ENCODE data around the gene TOGARAM2. TPM values are rescaled to one million over a fixed set of nuclear protein-coding genes. Genes with fewer than 3 reads are reported as not detected.

Gene TOGARAM2
- total and polyA plus RNA-seq, 2 of the 8 experiments (the other 6 are each of a cell fraction or from before 2014, with no cell fraction given): 0.42 to 1.4 TPM

DNA sequence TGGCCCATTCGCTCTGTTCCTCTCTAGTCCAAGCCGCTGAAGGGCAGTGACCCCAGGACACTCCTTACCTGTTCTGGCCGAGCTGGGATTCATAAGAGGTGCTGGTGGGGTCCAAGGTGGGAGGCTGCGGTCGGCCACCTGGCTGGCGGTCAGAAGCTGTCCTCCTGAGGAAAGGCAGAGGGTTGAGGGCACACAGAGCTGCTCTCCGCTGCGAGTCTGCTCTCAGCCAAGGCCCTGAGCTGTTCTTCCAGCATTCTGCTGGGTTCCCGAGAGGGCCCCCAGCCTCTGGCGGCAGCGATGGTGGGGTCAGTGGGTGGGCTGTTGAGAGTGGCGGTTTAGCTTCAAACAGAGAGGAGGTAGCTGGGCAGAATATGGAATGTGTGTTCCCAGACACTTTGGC, 89.4 kb downstream of the TOGARAM2 start (continued):
- TF ChIP-seq CBX8 (IDR thresholded peaks at IDR 0.05; ENCODE audit: borderline replicate concordance, low read depth, low read length) (no peak), BCL11A (IDR thresholded peaks at IDR 0.05; ENCODE audit: low read depth in 2 of 2, low read length in 2 of 2) (no peak), SIN3A (conservative IDR thresholded peaks at IDR 0.05 in 1 of 2, IDR thresholded peaks at IDR 0.05 in 1 of 2; ENCODE audit: low read depth in 1 of 2, low read length in 2 of 2) (no peak), KDM1A (IDR thresholded peaks at IDR 0.05; ENCODE audit: borderline replicate concordance, low read length) (no peak), TEAD4 (IDR thresholded peaks at IDR 0.05; ENCODE audit: low read depth, low read length) (no peak), BACH1 (IDR thresholded peaks at IDR 0.05; ENCODE audit: low read length) (no peak), GABPA (IDR thresholded peaks at IDR 0.05; ENCODE audit: borderline replicate concordance, insufficient read depth, low read length) (no peak), CHD2 (IDR thresholded peaks at IDR 0.05; ENCODE audit: low read length) (no peak), TBP (IDR thresholded peaks at IDR 0.05; ENCODE audit: low read depth, low read length) (no peak)
- TF ChIP-seq, protein P1, sequence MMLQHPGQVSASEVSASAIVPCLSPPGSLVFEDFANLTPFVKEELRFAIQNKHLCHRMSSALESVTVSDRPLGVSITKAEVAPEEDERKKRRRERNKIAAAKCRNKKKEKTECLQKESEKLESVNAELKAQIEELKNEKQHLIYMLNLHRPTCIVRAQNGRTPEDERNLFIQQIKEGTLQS (IDR thresholded peaks at IDR 0.05; ENCODE audit: insufficient read depth, low read depth, low read length): no peak

Data from H1 (cell line).